Measurements from ENCODE around the gene PRICKLE2.
"Not testable (repeated sequence)": the region's sequence is repeated elsewhere in the genome, so short reads cannot be mapped to it uniquely, and the experiment has no call there.

Gene PRICKLE2

GRCh38 chr3:64093211-64093610 is 132.1 kb downstream of the PRICKLE2 start:
- no peak for DNase-seq

GRCh38 chr3:64091501-64091900 is 133.8 kb downstream of the PRICKLE2 start:
- no peak for DNase-seq

- not testable (repeated sequence) for DNase-seq
Observed at GRCh38 chr3:64089386-64089785, 135.9 kb downstream of the PRICKLE2 start.

- DNase-seq = no peak
Observed at GRCh38 chr3:64088408-64089205, 136.7 kb downstream of the PRICKLE2 start.

- DNase-seq = no peak
Observed at GRCh38 chr3:64086479-64087252, 138.6 kb downstream of the PRICKLE2 start.

GRCh38 chr3:64084640-64085039 is 140.6 kb downstream of the PRICKLE2 start:
- DNase-seq = no peak

GRCh38 chr3:64083575-64083974 is 141.7 kb downstream of the PRICKLE2 start:
- no peak for DNase-seq

GRCh38 chr3:64082961-64083541 is 142.2 kb downstream of the PRICKLE2 start:
- no peak for DNase-seq

- DNase-seq = no peak
Observed at GRCh38 chr3:64082411-64082810, 142.9 kb downstream of the PRICKLE2 start.

GRCh38 chr3:64081235-64081630 is 144.0 kb downstream of the PRICKLE2 start:
- DNase-seq = peak; percentile 32

GRCh38 chr3:64080616-64081234 is 144.5 kb downstream of the PRICKLE2 start:
- peak; percentile 40 for DNase-seq

GRCh38 chr3:64079369-64080150 is 145.7 kb downstream of the PRICKLE2 start:
- no peak for DNase-seq

GRCh38 chr3:64078966-64079365 is 146.3 kb downstream of the PRICKLE2 start:
- DNase-seq = no peak

GRCh38 chr3:64074895-64075679 is 150.2 kb downstream of the PRICKLE2 start:
- DNase-seq = no peak

- no peak for DNase-seq
Observed at GRCh38 chr3:64074060-64074459, 151.2 kb downstream of the PRICKLE2 start.

GRCh38 chr3:64073158-64073761 is 152.0 kb downstream of the PRICKLE2 start:
- DNase-seq = no peak

GRCh38 chr3:64072126-64072525 is 153.1 kb downstream of the PRICKLE2 start:
- no peak for DNase-seq

- no peak for DNase-seq
Observed at GRCh38 chr3:64070704-64071103, 154.6 kb downstream of the PRICKLE2 start.

GRCh38 chr3:64067506-64068346 is 157.5 kb downstream of the PRICKLE2 start:
- DNase-seq = no peak

- DNase-seq = no peak
Observed at GRCh38 chr3:64064804-64065203, 160.5 kb downstream of the PRICKLE2 start.

Data from activated CD4-positive, alpha-beta T cell treated with anti-CD3 and anti-CD28 coated beads, Interleukin-10, Interleukin-2, amounts not matched to agents 100 ng/mL and 50 ng/mL, durations not matched to agents 16 hours and 8 hours (primary cell).